T-helper 1 cell treated with Interleukin-12 subunit alpha and Interleukin-12 subunit beta and Interleukin-4 antibody, amounts not matched to agents 30 μg/mL and 1 μg/mL, for 36 hours (primary cell): Measurements from ENCODE around the gene CCDC124.

Experiments used
- H3K27ac Mint-ChIP-seq: one replicate; pipeline ENCODE4 v1.8.0; 2021; ENCODE audit warnings: mild to moderate bottlenecking, mixed read lengths
- H3K27me3 Mint-ChIP-seq: one replicate; pipeline ENCODE4 v1.8.0; 2021; ENCODE audit warnings: low read depth, mixed read lengths
- H3K36me3 Mint-ChIP-seq: one replicate; pipeline ENCODE4 v1.8.0; 2021; ENCODE audit warnings: low read depth, mixed read lengths
- H3K4me1 Mint-ChIP-seq: one replicate; pipeline ENCODE4 v1.8.0; 2021; ENCODE audit warnings: low read depth, mixed read lengths
- H3K4me3 Mint-ChIP-seq: one replicate; pipeline ENCODE4 v1.8.0; 2021; ENCODE audit warnings: mild to moderate bottlenecking, moderate library complexity, mixed read lengths
- H3K9me3 Mint-ChIP-seq: one replicate; pipeline ENCODE4 v1.8.0; 2021; ENCODE audit warnings: mixed read lengths

The CCDC124 gene

DNA sequence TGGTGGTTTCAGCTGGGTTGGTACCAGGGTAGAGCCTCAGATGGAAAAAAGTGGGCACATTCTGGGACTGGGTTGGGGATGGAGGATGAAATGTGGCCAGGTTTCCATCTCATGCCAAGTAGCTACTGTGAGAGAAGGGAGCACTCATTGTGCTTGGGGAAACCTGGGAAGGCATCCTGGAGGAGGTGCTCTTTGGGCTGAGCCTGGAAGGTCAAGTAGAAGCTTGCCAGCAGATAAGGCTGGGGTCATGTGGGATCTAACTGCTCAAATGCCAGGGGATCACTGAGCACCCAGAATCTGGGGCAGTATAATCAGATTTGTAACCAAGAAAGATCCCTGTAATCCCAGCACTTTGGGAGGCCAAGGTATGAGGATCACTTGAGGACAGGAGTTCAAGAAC is 25.1 kb downstream of the CCDC124 start:
- H3K36me3 Mint-ChIP-seq: no peaks in the 10 kb centered on the region
- no peaks in the 10 kb centered on the region for H3K4me1 Mint-ChIP-seq
- peaks cover 29% of the 10 kb centered on the region for H3K27me3 Mint-ChIP-seq
- H3K9me3 Mint-ChIP-seq: no peaks in the 10 kb centered on the region
- H3K27ac Mint-ChIP-seq: no peak overlapping the region
- H3K4me3 Mint-ChIP-seq: no peak overlapping the region

DNA sequence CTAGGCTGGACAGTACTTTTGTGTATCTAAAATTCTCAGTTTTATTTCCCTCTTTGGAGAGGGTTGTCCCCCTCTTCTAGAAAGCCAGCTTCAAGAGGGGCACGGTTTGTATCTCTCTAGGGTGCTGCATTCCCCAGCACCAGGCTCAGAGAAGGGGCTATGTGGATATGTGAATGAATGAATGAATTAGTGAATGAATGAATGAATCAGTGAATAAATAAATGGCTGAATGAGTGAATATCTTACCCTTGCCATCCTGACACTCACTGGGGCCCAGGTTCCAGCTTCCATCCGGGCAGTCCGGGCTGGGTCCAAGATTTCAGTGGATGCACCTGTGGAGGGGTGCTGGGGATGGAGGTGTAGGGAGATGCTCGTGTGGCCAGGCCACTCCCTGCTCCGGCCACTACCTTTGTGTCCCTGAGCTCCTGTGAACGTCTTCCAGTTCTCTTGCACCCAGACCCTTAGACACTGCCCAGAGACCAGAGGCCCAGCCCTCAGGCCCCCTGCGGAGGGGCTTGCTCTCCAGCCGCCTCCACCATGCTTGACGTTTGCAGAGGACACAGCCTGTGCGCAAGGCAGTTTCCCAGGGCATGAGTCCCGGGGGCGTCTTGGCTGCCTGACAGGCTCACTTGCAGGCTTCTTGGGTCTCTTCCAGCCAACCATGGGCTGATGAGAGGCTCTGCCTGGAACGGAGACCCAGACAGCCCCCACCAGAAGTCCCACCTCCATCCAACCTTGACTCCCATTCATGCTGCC is 31.3 kb downstream of the CCDC124 start:
- Mint-ChIP-seq H3K4me1 (peaks cover 2% of the 10 kb centered on the region), H3K27ac (no peak overlapping the region), H3K27me3 (peaks cover 42% of the 10 kb centered on the region), H3K4me3 (no peak overlapping the region), H3K9me3 (no peaks in the 10 kb centered on the region), H3K36me3 (no peaks in the 10 kb centered on the region)

DNA sequence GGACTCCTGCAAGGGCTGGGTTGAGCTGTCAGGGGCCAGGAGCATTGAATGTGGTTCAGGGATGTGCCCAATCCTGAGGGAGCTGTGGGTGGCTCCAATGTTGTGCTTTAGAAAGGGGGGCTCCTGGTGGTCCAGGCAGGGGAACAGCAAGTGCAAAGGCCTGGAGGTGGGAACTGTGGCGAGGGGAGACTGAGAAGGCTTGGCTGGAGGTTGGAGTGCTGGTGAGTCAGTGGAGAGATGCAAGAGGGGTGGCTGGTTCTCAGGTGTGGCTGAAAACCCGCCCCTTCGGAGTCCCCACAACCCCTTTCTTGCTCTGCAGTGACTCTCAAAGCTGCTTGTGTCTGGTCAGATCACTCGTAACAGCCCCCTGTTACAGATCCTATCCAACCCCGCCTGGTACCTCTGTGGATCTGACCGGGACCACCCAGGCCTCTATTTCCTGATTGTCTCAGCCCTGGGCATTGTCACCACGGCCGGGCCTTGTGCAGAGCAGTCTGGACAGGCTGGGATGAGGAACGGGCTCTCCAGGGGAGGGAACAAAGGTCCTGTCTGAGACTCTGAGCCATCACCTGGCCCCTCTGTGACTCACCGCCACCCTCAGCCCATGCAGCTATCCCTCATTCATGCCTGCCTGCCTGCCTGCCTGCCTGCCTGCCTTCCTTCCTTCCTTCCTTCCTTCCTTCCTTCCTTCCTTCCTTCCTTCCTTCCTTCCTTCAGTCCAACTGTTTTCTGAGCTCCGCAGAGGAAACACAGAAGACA is 32.7 kb downstream of the CCDC124 start:
- no peak overlapping the region for H3K27ac Mint-ChIP-seq
- peaks cover 2% of the 10 kb centered on the region for H3K4me1 Mint-ChIP-seq
- no peak overlapping the region for H3K4me3 Mint-ChIP-seq
- no peaks in the 10 kb centered on the region for H3K36me3 Mint-ChIP-seq
- no peaks in the 10 kb centered on the region for H3K9me3 Mint-ChIP-seq
- H3K27me3 Mint-ChIP-seq: peaks cover 42% of the 10 kb centered on the region

DNA sequence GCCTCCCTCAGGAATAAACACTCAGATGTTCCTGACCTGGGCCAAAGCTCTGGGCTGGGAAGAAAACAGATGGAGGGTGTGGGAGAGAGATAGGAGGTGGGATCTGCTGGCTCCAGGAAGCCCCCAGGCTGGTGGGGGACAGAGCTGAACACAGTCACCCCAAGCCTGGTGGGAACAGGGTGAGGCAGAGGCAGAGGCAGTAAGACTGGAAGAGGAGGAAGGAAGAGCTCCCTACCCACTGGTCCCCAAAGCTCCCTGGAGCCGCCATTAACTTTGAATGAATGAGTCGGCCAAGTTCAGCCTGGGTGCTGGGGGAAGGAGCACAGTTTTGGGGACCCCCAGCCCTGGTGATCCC is 33.3 kb downstream of the CCDC124 start:
- Mint-ChIP-seq H3K27ac (no peak overlapping the region), H3K4me1 (peaks cover 2% of the 10 kb centered on the region), H3K36me3 (no peaks in the 10 kb centered on the region), H3K27me3 (peaks cover 42% of the 10 kb centered on the region), H3K9me3 (no peaks in the 10 kb centered on the region), H3K4me3 (no peak overlapping the region)

DNA sequence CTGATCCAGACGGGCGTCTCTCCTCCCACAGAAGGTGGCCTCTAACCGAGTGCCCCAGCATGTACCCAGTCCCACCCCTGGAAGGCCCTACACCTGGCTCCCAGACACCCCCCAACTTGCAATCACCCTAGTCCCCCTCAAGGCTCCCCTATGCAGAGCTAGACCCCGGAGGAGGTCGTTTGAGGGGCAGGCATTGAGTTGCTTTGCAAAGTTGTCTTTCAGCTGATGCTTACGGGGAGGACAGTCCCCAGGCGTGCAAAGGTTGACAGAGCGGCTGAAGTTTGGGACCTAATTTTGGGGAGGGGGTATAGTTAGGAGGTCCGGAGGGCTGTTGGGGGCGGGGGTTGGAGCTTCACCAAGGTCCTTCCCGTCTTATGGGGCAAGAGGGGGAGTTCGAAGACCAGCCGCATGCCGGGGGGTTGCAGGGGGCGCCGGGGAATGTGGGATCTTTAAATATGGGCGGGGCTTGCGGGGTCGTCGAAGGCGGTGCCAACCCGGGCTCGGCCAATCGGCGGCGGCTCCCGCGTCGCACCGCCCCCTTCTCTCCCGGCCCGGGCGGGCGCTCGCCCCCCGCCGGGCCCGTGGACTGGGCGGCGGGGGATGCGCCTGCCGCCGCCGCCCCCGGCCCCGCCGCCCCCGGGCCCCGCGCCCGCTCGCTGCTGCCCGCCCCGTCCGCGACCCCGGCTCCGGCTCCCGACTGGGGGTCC is 33.9 kb downstream of the CCDC124 start, which contains the start of gene KCNN1:
TSS of gene KCNN1 (plus strand) at position 558 of the 707 bp plus-strand sequence. CDS start 6,782 bp downstream, outside the sequence.
- Mint-ChIP-seq H3K4me1 (peaks cover 2% of the 10 kb centered on the region), H3K9me3 (no peaks in the 10 kb centered on the region), H3K4me3 (no peak within 1 kb of the TSS), H3K27me3 (peaks cover 42% of the 10 kb centered on the region), H3K27ac (no peak within 1 kb of the TSS), H3K36me3 (no peaks in the 10 kb centered on the region)

DNA sequence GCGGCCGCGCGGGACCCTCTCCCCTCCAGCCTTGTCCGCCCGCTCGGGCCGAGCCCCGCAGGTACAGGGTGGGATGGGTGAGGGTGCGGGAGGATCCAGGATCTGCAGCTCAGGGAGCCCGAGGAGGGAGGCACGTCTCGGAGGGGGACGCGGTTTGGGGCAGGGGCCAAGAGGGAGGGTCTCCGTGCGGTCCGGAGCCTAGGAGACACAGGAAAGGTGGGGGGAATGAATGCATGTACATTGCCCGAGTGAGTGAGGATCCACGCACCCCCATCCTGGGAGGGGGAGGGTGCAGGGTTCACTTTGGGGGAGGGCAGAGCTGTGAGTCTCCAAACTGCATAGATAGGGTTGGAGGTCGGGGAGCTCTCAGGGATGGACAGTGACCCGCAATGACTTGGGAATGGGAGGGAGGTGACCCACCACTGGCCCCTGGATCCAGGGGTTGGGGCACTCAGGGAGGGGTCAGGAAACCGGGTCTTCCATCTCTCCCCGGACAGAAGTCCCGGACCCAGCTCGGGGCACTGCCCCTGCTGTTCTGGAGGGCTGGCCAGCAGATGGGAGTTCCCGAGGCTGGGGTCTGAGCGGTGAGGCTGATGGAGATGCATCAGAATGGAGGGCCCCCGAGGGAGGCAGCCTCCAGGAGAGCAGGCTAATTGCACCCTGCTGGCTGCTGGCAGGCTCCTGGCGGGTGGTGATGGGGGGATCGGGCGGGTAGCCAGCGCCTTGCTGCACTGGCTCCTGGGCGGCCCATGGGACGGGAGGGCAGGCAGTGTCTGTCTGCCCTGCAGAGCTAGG is 34.6 kb downstream of the CCDC124 start:
- Mint-ChIP-seq H3K27me3 (peaks cover 42% of the 10 kb centered on the region), H3K9me3 (no peaks in the 10 kb centered on the region), H3K27ac (no peak overlapping the region), H3K36me3 (no peaks in the 10 kb centered on the region), H3K4me3 (no peak overlapping the region), H3K4me1 (peaks cover 2% of the 10 kb centered on the region)

DNA sequence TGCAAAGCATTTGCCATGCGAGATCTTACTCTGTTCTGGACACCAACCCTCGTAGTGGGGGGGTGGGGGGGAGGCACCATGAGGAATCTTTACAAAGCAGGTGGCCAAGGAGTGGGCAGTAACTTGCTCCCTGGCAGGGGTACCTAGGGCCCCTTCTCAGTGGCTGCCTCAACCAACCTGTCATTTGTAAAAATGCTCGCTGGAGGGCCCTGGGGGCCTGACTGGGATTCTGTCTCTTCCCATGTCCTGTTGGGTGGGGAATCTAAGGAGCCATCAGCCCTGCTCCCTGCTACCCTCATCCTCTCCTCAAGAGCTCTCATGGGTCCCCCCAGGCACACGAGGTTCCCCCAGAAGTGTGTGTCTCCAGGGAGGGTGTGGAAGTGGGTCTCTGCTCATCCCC is 35.5 kb downstream of the CCDC124 start:
- Mint-ChIP-seq H3K4me3 (no peak overlapping the region), H3K9me3 (no peaks in the 10 kb centered on the region), H3K27ac (no peak overlapping the region), H3K27me3 (peaks cover 41% of the 10 kb centered on the region), H3K36me3 (no peaks in the 10 kb centered on the region), H3K4me1 (peaks cover 2% of the 10 kb centered on the region)

DNA sequence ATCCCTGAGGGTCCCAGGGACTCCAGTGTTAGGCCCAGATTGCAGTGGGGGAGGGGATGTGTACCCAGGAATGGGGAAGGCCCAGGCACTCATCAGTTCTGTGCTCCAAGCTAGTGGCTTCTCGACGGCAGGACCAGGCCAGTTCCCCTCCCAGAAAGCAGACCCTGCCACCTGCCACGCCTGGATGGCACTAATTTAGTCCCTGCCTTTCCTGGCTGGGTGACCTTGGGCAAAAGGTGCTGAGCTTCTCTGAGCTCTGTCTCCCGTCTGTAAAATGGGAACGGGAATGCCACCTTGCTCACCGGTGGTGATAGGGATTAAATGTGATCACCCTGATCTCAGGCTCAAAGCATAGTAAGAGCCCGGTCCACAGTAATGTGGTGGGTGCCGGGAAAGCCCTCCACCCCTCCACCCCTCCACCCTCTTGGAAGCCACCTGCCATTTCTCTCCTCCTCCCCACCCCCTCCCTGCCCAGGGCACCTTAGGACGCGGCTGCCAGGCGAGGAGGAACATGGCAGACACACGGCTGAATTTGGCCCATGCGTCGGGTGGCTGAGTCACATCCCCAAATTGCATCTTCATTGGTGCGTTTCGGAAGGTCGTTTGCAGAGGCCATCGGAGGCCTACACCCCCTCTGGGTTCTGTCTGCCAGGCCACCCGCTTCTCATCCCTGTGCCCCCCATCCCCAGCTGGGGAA is 36.4 kb downstream of the CCDC124 start:
- Mint-ChIP-seq H3K9me3 (no peaks in the 10 kb centered on the region), H3K27me3 (peaks cover 32% of the 10 kb centered on the region)

DNA sequence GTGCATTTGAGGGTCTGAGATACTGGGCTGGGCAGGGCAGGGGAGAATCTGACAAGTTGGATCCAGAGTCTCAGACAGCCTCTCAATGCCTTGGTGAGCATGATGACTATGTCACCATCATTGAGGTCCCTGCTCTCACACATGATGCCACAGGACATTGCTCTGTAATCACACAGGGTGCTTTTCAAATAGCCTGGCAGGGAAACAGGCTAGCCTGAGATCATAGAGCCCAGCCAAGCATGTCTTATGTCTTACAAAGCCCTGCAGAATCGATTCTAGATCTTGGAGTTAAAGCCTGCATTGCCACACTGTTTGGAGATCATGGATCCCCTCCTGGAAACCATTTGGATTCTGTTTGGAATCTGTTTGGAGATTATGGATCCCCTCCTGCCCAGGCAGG is 39.4 kb downstream of the CCDC124 start:
- H3K9me3 Mint-ChIP-seq: no peaks in the 10 kb centered on the region
- H3K4me3 Mint-ChIP-seq: no peak overlapping the region
- H3K27me3 Mint-ChIP-seq: peaks cover 5% of the 10 kb centered on the region
- H3K36me3 Mint-ChIP-seq: no peaks in the 10 kb centered on the region
- H3K27ac Mint-ChIP-seq: no peak overlapping the region
- no peaks in the 10 kb centered on the region for H3K4me1 Mint-ChIP-seq

More for the DNA sequence above, 36.4 kb downstream of the CCDC124 start:
- Mint-ChIP-seq H3K36me3 (no peaks in the 10 kb centered on the region), H3K27ac (no peak overlapping the region), H3K4me1 (peaks cover 2% of the 10 kb centered on the region), H3K4me3 (no peak overlapping the region)

DNA sequence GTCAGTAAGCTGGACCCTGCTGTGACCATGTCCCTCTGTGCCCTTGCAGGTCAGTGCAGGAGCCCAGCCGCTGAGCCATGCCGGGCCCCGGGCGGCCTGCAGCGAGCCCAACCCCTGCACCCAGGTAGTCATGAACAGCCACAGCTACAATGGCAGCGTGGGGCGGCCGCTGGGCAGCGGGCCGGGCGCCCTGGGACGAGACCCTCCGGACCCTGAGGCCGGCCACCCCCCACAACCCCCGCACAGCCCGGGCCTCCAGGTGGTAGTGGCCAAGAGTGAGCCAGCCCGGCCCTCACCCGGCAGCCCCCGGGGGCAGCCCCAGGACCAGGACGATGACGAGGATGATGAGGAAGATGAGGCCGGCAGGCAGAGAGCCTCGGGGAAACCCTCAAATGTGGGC is 40.9 kb downstream of the CCDC124 start:
- Mint-ChIP-seq H3K9me3 (no peaks in the 10 kb centered on the region), H3K27ac (no peak overlapping the region), H3K27me3 (peaks cover 5% of the 10 kb centered on the region), H3K4me1 (no peaks in the 10 kb centered on the region), H3K4me3 (no peak overlapping the region), H3K36me3 (no peaks in the 10 kb centered on the region)

DNA sequence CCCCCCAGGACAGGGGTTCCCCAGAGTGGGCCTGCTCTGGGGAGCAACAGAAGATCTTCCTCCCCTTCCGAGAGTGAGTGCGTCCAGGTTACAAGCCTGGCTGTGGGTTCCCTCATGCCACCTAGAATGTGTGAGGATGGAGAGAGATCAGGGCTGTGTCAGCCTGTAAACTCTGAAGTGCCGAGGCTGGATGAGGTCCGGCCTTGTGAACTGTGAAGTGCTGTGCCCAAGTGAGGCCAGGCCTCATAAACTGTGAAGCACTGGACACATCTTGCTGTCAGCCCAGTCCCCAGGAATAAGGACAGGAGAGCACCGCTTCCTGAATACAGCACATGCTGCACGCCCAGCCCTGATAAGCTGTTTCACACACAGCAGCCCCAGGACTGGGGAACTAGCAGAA is 41.7 kb downstream of the CCDC124 start:
- Mint-ChIP-seq H3K36me3 (no peaks in the 10 kb centered on the region), H3K9me3 (no peaks in the 10 kb centered on the region), H3K4me1 (peaks cover 2% of the 10 kb centered on the region), H3K27me3 (peaks cover 7% of the 10 kb centered on the region), H3K27ac (no peak overlapping the region), H3K4me3 (no peak overlapping the region)

DNA sequence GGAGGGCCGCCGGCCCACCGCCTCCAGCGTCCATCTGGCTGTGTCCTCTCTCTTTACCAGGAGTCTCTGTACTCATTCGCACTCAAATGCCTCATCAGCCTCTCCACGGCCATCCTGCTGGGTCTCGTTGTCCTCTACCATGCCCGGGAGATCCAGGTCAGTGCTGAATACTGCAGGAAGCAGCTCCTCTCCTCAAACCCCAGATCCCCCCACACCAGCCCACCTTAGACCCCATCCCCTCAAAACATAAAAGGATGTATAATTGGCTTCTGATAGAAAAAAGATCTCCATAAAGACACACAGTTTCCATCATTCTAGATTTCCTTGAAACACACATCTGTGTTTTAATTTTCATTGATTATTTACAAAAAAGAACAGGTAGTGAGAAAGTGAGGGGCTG is 42.2 kb downstream of the CCDC124 start:
- Mint-ChIP-seq H3K36me3 (no peaks in the 10 kb centered on the region), H3K27me3 (peaks cover 10% of the 10 kb centered on the region), H3K4me1 (peaks cover 2% of the 10 kb centered on the region), H3K9me3 (no peaks in the 10 kb centered on the region), H3K4me3 (no peak overlapping the region), H3K27ac (no peak overlapping the region)

DNA sequence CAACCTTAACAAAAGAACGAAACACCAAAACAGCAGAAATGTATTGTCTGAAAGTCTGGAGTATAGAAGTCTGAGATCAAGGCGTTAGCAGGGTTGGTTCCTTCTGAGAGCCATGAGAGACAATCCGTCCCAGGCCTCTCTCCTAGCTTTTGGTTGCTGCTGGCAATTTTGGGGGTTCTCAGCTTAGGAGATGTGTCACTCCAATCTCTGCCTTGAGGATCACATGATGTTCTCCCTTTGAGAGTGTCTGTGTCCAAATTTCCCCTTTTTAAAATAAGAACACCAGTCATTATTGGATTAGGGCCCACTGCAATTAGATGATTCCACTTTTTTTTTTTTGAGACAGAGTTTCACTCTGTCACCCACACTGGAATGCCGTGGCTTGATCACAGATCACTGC is 44.2 kb downstream of the CCDC124 start:
- Mint-ChIP-seq H3K4me3 (no peak overlapping the region), H3K4me1 (peaks cover 2% of the 10 kb centered on the region), H3K9me3 (no peaks in the 10 kb centered on the region), H3K36me3 (no peaks in the 10 kb centered on the region), H3K27ac (no peak overlapping the region), H3K27me3 (peaks cover 16% of the 10 kb centered on the region)

DNA sequence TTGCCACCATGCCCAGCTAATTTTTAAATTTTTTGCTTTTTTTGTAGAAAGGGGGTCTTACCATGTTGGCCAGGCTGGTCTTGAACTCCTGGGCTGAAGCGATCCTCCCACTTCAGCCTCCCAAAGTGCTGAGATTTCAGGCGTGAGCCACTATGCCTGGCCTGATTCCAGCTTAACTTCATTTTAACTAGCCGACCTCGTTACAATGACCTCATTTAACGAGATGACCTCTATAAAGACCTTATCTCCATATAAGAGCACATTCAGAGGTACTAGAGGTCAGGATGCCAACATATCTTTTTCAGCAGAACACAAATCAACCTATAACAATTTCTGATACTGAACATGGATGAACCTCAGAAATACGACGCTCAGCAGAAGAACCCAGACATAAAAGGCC is 44.7 kb downstream of the CCDC124 start:
- Mint-ChIP-seq H3K4me1 (peaks cover 2% of the 10 kb centered on the region), H3K36me3 (no peaks in the 10 kb centered on the region), H3K27me3 (peaks cover 16% of the 10 kb centered on the region), H3K4me3 (no peak overlapping the region), H3K27ac (no peak overlapping the region), H3K9me3 (no peaks in the 10 kb centered on the region)
